HL-60 (cell line): ENCODE results near the gene MEN1.
A peak's percentile ranks its signal among the peaks of the same experiment; 100 is the strongest.

Experiments
- DNase-seq, 2 experiments: peaks; one replicate each; pipeline ENCODE4 v3.0.0-alpha.2; 2010 to 2020; ENCODE audit warnings: low read depth in 1 of 2, low spot score in 1 of 2
- H3K27ac ChIP-seq: fragments of 250-450 bp; sonication (Bioruptor Pico); replicated peaks from 2 replicates; pipeline ENCODE4 v1.5.1; 2020; ENCODE audit warnings: mild to moderate bottlenecking, moderate library complexity
- H3K27me3 ChIP-seq: fragments of 250-450 bp; sonication (Bioruptor Pico); 2 replicates; pipeline ENCODE4 v1.5.1; 2021; ENCODE audit warnings: mild to moderate bottlenecking, moderate library complexity; ENCODE audit not compliant: insufficient read depth, poor library complexity, severe bottlenecking
- H3K4me3 ChIP-seq: replicated peaks from 2 replicates; pipeline ENCODE4 v1.5.1; 2011; ENCODE audit warnings: mild to moderate bottlenecking, control low read depth, low read length; ENCODE audit not compliant: insufficient read depth
- GABPA ChIP-seq: IDR thresholded peaks from 2 replicates; pipeline ENCODE4 v1.6.1; 2012; ENCODE audit warnings: low read depth
- POLR2AphosphoS5 ChIP-seq: IDR thresholded peaks from 2 replicates; pipeline ENCODE4 v1.6.1; 2012; ENCODE audit warnings: low read depth
- SPI1 ChIP-seq: IDR thresholded peaks from 2 replicates; pipeline ENCODE4 v1.6.1; 2012; ENCODE audit warnings: low read depth, mild to moderate bottlenecking, borderline replicate concordance
- TF ChIP-seq, protein P1 (sequence below): IDR thresholded peaks from one replicate; pipeline ENCODE4 v1.5.1; 2011; ENCODE audit warnings: low read length, control low read depth, inconsistent platforms; ENCODE audit not compliant: insufficient read depth
- TF ChIP-seq, protein P2 (sequence below): IDR thresholded peaks from 2 replicates; pipeline ENCODE4 v1.6.1; 2012; ENCODE audit warnings: low read depth; ENCODE audit not compliant: insufficient replicate concordance

MEN1 gene

DNA sequence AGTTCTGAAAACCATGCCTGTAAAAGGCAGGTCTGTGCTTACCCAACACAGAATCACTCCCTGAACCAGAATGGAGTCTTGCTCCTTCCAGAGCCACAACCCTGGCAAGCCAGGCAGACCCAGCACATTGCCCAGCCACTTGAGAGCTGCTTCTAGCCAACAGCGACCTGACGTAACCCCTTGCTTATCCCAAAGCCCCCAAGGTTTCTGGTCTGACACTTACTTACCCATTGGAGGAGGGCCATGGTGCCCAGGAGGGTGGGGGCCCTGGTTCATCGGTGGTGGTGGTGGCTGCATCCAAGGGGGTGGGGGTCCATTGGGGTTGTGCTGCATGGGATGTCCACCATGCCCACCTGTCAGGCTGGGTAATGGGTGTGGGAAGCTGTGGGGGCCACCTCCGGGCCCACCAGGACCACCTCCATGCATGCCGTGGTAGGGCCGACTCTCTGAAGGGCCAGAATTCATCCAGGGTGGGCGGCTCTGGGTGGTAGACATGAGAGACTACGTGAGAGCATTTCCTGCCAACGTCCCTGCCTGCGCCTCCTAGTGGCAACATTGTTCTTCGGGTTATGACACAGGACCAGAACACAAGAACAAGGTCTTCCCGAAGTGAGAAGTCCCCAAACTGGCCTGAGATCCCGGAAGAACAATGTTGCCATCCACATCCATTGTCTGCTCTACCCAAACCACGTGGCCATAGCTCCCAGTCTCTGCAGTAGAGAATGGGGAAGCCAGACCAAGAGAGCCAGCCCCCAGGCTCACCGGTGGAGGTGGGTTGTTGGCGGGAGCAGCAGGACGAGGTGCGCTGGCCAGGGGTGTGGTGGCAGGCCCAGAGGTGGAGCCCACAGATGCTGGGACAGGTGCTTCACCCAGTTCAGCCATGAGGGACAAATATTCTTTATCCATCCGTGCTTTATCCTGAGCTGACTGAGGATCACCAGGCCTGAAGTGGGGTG lies 42.7 kb downstream of the MEN1 start:
- no peak overlapping the region; the same call in 1 of the 2 replicates for H3K27ac ChIP-seq

DNA sequence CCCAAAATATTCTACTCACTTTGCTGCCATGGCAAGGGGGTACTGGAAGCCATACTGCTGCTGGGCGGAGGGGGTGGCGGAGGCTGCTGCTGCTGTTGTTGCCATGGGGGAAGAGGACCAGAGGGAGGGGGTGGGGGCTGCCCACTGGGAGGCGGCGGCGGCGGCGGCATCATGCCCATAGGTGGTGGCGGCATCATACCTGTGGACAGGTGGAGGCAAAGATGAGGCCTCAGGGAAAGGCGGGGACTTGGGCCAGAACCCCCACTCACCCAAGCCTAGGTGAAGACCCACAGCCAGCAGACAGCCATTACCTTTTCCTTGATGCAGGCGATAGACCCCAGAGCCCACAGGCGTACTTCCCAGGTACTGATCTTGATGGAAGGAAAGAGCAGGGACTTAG lies 43.5 kb downstream of the MEN1 start:
- H3K27me3 ChIP-seq, result no peaks in the 10 kb centered on the region
- no peak overlapping the region for H3K4me3 ChIP-seq
- TF ChIP-seq POLR2AphosphoS5 (no peak), SPI1 (no peak), GABPA (no peak)
- TF ChIP-seq, protein P1, sequence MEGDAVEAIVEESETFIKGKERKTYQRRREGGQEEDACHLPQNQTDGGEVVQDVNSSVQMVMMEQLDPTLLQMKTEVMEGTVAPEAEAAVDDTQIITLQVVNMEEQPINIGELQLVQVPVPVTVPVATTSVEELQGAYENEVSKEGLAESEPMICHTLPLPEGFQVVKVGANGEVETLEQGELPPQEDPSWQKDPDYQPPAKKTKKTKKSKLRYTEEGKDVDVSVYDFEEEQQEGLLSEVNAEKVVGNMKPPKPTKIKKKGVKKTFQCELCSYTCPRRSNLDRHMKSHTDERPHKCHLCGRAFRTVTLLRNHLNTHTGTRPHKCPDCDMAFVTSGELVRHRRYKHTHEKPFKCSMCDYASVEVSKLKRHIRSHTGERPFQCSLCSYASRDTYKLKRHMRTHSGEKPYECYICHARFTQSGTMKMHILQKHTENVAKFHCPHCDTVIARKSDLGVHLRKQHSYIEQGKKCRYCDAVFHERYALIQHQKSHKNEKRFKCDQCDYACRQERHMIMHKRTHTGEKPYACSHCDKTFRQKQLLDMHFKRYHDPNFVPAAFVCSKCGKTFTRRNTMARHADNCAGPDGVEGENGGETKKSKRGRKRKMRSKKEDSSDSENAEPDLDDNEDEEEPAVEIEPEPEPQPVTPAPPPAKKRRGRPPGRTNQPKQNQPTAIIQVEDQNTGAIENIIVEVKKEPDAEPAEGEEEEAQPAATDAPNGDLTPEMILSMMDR, result no peak
- TF ChIP-seq, protein P2, sequence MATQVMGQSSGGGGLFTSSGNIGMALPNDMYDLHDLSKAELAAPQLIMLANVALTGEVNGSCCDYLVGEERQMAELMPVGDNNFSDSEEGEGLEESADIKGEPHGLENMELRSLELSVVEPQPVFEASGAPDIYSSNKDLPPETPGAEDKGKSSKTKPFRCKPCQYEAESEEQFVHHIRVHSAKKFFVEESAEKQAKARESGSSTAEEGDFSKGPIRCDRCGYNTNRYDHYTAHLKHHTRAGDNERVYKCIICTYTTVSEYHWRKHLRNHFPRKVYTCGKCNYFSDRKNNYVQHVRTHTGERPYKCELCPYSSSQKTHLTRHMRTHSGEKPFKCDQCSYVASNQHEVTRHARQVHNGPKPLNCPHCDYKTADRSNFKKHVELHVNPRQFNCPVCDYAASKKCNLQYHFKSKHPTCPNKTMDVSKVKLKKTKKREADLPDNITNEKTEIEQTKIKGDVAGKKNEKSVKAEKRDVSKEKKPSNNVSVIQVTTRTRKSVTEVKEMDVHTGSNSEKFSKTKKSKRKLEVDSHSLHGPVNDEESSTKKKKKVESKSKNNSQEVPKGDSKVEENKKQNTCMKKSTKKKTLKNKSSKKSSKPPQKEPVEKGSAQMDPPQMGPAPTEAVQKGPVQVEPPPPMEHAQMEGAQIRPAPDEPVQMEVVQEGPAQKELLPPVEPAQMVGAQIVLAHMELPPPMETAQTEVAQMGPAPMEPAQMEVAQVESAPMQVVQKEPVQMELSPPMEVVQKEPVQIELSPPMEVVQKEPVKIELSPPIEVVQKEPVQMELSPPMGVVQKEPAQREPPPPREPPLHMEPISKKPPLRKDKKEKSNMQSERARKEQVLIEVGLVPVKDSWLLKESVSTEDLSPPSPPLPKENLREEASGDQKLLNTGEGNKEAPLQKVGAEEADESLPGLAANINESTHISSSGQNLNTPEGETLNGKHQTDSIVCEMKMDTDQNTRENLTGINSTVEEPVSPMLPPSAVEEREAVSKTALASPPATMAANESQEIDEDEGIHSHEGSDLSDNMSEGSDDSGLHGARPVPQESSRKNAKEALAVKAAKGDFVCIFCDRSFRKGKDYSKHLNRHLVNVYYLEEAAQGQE, result no peak
- H3K27ac ChIP-seq, result no peak overlapping the region; the same call in 1 of the 2 replicates
- no peak for DNase-seq

More for the DNA sequence above, 42.7 kb downstream of the MEN1 start:
- peak in 1 of 2 experiments; percentile 87 for DNase-seq
- Histone ChIP-seq H3K4me3 (no peak overlapping the region), H3K27me3 (no peaks in the 10 kb centered on the region)
- TF ChIP-seq, protein P1, result peak; percentile 70
- TF ChIP-seq SPI1, result no peak; the same call in 1 of the 2 replicates
- TF ChIP-seq GABPA, result no peak
- TF ChIP-seq, protein P2, result no peak
- peak; percentile 28 for TF ChIP-seq POLR2AphosphoS5

DNA sequence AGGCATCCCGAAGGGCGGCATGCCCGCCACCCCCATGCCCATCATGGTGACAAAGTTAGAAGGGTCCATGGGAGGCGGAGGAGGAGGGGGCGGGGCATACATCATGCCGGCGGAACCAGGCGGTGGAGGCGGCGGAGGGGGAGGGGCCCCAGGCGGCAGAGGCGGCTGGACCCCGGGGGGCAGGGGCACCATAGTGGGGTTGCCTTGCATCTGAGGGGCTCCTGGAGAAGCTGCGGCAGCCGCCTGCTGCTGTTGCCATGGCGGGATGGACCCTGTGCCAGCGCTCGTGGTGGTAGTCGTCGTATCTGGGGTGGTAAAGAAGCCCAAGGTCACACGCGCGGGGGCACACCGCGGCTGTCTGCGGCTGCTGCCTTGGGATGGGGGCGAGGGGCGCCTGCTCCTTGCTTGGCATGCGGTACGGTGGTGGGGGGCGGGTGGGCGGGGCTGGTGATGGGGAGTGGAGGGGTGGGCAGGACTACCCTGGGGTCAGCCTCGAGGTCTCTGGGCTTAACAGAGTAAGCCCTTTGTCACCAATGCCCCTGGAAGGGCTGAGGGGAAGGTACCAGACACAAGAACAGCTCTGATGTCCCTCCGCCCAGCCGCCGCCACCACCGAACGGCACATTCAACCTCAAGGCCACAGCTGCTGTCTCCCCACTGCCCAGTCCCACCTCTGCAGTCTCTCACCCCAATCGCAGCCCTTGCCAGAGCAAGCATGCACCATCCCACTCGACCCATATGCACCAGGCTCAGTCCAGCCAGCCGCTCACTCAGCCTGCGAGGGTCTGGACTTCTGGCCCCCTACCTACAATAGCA lies 44.3 kb downstream of the MEN1 start:
- Histone ChIP-seq H3K27ac (no peak overlapping the region), H3K27me3 (no peaks in the 10 kb centered on the region), H3K4me3 (no peak overlapping the region)
- TF ChIP-seq, protein P2, result no peak
- no peak for DNase-seq
